WTC11 (cell line): ENCODE data around the gene BRK1.

Source experiments
- CREM ChIP-seq: sonication (generic); formaldehyde crosslinking; IDR thresholded peaks from 2 replicates; pipeline ENCODE4 v1.8.1; 2022; ENCODE audit warnings: mild to moderate bottlenecking, missing genetic modification reagents, moderate library complexity
- JUN ChIP-seq: sonication (generic); formaldehyde crosslinking; IDR thresholded peaks from 2 replicates; pipeline ENCODE4 v1.8.0; 2023; ENCODE audit warnings: mild to moderate bottlenecking, missing genetic modification reagents
- TF ChIP-seq, protein P1 (sequence below): sonication (generic); formaldehyde crosslinking; IDR thresholded peaks from 2 replicates; pipeline ENCODE4 v1.8.1; 2023; ENCODE audit warnings: mild to moderate bottlenecking, missing genetic modification reagents, moderate library complexity
- TF ChIP-seq, protein P2 (sequence below): fragments of 200-600 bp; IDR thresholded peaks from 2 replicates; pipeline ENCODE4 v1.8.0; 2022; ENCODE audit warnings: antibody characterized with exemption

DNA sequence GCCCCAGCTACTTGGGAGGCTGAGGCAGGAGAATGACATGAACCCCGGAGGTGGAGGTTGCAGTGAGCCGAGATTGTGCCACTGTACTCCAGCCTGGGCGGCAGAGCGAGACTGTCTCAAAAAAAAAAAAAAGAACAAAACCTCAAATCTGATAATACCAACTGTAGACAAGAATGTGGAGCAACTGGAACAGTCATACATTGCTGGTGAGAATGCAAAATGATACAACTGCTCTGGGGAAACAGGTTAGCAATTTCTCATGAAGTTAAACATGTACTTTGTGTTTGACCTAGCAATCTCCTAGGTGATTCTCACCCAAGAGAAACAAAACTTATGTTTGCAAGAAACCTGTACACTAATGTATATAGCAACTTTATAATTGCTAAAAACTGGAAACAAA is 21.7 kb downstream of the BRK1 start:
- TF ChIP-seq, protein P1, sequence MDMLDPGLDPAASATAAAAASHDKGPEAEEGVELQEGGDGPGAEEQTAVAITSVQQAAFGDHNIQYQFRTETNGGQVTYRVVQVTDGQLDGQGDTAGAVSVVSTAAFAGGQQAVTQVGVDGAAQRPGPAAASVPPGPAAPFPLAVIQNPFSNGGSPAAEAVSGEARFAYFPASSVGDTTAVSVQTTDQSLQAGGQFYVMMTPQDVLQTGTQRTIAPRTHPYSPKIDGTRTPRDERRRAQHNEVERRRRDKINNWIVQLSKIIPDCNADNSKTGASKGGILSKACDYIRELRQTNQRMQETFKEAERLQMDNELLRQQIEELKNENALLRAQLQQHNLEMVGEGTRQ (CRISPR knock-in tag) = no peak
- TF ChIP-seq, protein P2, sequence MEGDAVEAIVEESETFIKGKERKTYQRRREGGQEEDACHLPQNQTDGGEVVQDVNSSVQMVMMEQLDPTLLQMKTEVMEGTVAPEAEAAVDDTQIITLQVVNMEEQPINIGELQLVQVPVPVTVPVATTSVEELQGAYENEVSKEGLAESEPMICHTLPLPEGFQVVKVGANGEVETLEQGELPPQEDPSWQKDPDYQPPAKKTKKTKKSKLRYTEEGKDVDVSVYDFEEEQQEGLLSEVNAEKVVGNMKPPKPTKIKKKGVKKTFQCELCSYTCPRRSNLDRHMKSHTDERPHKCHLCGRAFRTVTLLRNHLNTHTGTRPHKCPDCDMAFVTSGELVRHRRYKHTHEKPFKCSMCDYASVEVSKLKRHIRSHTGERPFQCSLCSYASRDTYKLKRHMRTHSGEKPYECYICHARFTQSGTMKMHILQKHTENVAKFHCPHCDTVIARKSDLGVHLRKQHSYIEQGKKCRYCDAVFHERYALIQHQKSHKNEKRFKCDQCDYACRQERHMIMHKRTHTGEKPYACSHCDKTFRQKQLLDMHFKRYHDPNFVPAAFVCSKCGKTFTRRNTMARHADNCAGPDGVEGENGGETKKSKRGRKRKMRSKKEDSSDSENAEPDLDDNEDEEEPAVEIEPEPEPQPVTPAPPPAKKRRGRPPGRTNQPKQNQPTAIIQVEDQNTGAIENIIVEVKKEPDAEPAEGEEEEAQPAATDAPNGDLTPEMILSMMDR = no peak
- no peak for TF ChIP-seq JUN (CRISPR knock-in tag)
- TF ChIP-seq CREM (CRISPR knock-in tag) = no peak
